Measurements from ENCODE around the gene NUTF2. TPM values are rescaled to one million over a fixed set of nuclear protein-coding genes. Genes with fewer than 3 reads are reported as not detected.

NUTF2 gene
- total and polyA plus RNA-seq, 2 of the 4 experiments (the other 2 are of a cell fraction): 42.7 to 361 TPM

GRCh38 chr16:67825119-67825518 is 21.6 kb upstream of the NUTF2 start:
- Histone ChIP-seq H3K9me1 (ENCODE audit: insufficient read depth, low read length) (no peaks in the 10 kb centered on the region; the same call in 1 of the 2 replicates), H2AK5ac (ENCODE audit: low read depth, low read length) (no peak overlapping the region), H4K8ac (ENCODE audit: low read depth in 2 of 2, low read length in 2 of 2) (no peak overlapping the region), H3K4me2 (ENCODE audit: low read depth, low read length) (no peak overlapping the region), H3K23ac (ENCODE audit: low read depth, low read length) (no peak overlapping the region), H2AK9ac (replicated peaks; ENCODE audit: low read depth, low read length, poor library complexity) (peak overlapping the region; percentile 45), H2BK15ac (ENCODE audit: low read depth, low read length) (no peak overlapping the region), H3K36me3 (ENCODE audit: control insufficient read depth, insufficient read depth, low read length) (peaks cover 35% of the 10 kb centered on the region), H4K5ac (ENCODE audit: low read depth, low read length) (no peak overlapping the region), H3K18ac (ENCODE audit: low read depth, low read length) (no peak overlapping the region), H2BK5ac (ENCODE audit: low read depth, low read length, poor library complexity, severe bottlenecking) (no peak overlapping the region), H3K4me1 (ENCODE audit: control insufficient read depth, insufficient read depth, low read length) (no peaks in the 10 kb centered on the region), H3K79me1 (ENCODE audit: low read depth in 1 of 2, low read length in 2 of 2) (no peaks in the 10 kb centered on the region), H2BK20ac (ENCODE audit: low read depth, low read length) (no peak overlapping the region), H3K27me3 (ENCODE audit: control insufficient read depth, insufficient read depth, low read length) (no peaks in the 10 kb centered on the region), H3K14ac (replicated peaks; ENCODE audit: low read depth, low read length) (no peak overlapping the region), H3K56ac (ENCODE audit: extremely low read depth, insufficient read depth, low read length) (no peak overlapping the region), H3K27ac (ENCODE audit: insufficient read depth, low read length) (no peak overlapping the region), H2AFZ (replicated peaks; ENCODE audit: low read length, poor library complexity) (no peak overlapping the region), H2BK120ac (ENCODE audit: low read depth, low read length) (no peak overlapping the region), H3K9ac (ENCODE audit: low read depth, low read length) (no peak overlapping the region), H3K9me3 (ENCODE audit: control insufficient read depth, insufficient read depth, low read length) (no peaks in the 10 kb centered on the region), H4K20me1 (ENCODE audit: insufficient read depth, low read length) (no peaks in the 10 kb centered on the region), H3K4me3 (ENCODE audit: insufficient read depth, low read depth, low read length) (no peak overlapping the region), H4K91ac (ENCODE audit: insufficient read depth, low read depth, low read length) (no peak overlapping the region), H3K4ac (ENCODE audit: low read depth, low read length) (no peak overlapping the region)
- intact Hi-C loops (cut with micrococcal nuclease): no loop called here
- 87% methylated on average over 4 of the region's 8 CpGs; no CpG with 5 or more reads in 1 of the 2 experiments for WGBS, 2 experiments (ENCODE audit: extremely low coverage in 2 of 2, insufficient read length in 1 of 2)
- in situ Hi-C loops (cut with MboI; ENCODE audit: low sequenced_read_pairs): no loop called here
- TF ChIP-seq CHD1 (IDR thresholded peaks at IDR 0.05; ENCODE audit: low read depth, low read length): no peak
- TF ChIP-seq NFE2L2 (IDR thresholded peaks at IDR 0.05; ENCODE audit: low read depth, low read length): no peak
- TF ChIP-seq FOS (IDR thresholded peaks at IDR 0.05; ENCODE audit: low read depth, low read length): no peak
- TF ChIP-seq POLR2A (IDR thresholded peaks at IDR 0.05; ENCODE audit: low read depth, low read length): no peak
- TF ChIP-seq BHLHE40 (IDR thresholded peaks at IDR 0.05; ENCODE audit: low read depth, low read length): no peak
- no peak for TF ChIP-seq MAZ (IDR thresholded peaks at IDR 0.05; ENCODE audit: borderline replicate concordance, low read depth, low read length)
- no peak for TF ChIP-seq RCOR1 (IDR thresholded peaks at IDR 0.05; ENCODE audit: insufficient replicate concordance, low read length)
- TF ChIP-seq CTCF (conservative IDR thresholded peaks at IDR 0.05; ENCODE audit: low read depth, low read length): no peak
- dilution Hi-C loops (cut with HindIII; ENCODE audit: low sequenced_read_pairs, unreplicated experiment): no loop called here
- DNase-seq (no peak), ATAC-seq (ENCODE audit: low read depth) (no peak)
- ChIA-PET POLR2A (ENCODE audit: unreplicated experiment) (no interaction called here), CTCF (no interaction called here)
- no TSS peak for BruUV-seq (replicated peaks)
